WTC11 (cell line): Measurements from ENCODE around the gene FCHSD2. TPM values are rescaled to one million over a fixed set of nuclear protein-coding genes. Genes with fewer than 3 reads are reported as not detected.

ENCODE experiments used
- ATAC-seq: fragments of 200-7000 bp; cut with Tn5 transposase; 2 replicates; pipeline ENCODE4 v1.10.0; 2021; ENCODE audit warnings: mild to moderate bottlenecking, moderate library complexity
- CTCF ChIA-PET: fragments of 300-600 bp; sonication (Branson Sonifier 250); formaldehyde crosslinking; loops from one replicate; lab custom pipeline; 2021; ENCODE audit warnings: antibody characterized with exemption; lab: Charles Lee
- POLR2A ChIA-PET: fragments of 350-600 bp; sonication (Branson Sonifier 250); formaldehyde crosslinking; loops from one replicate; lab custom pipeline; 2021; ENCODE audit warnings: antibody characterized with exemption; lab: Charles Lee
- DNase-seq: peaks from one replicate; pipeline ENCODE4 v3.0.0; 2021; ENCODE audit warnings: low spot score
- H3K27ac Mint-ChIP-seq: 2 replicates; pipeline ENCODE4 v1.8.0; 2021; ENCODE audit warnings: mixed read lengths
- H3K27me3 Mint-ChIP-seq: 2 replicates; pipeline ENCODE4 v1.8.0; 2021; ENCODE audit warnings: low read depth, mild to moderate bottlenecking, moderate library complexity, mixed read lengths
- H3K36me3 Mint-ChIP-seq: 2 replicates; pipeline ENCODE4 v1.8.0; 2021; ENCODE audit warnings: mixed read lengths
- H3K4me1 Mint-ChIP-seq: 2 replicates; pipeline ENCODE4 v1.8.0; 2022; ENCODE audit warnings: mixed read lengths
- H3K4me3 Mint-ChIP-seq: 2 replicates; pipeline ENCODE4 v1.8.0; 2021; ENCODE audit warnings: mild to moderate bottlenecking, moderate library complexity, mixed read lengths
- H3K9me3 Mint-ChIP-seq: 2 replicates; pipeline ENCODE4 v1.8.0; 2021; ENCODE audit warnings: mixed read lengths
- ARID4B ChIP-seq: sonication (generic); formaldehyde crosslinking; IDR thresholded peaks from 2 replicates; pipeline ENCODE4 v1.8.0; 2023; ENCODE audit warnings: missing genetic modification reagents, mild to moderate bottlenecking, borderline replicate concordance
- ATF2 ChIP-seq: sonication (generic); formaldehyde crosslinking; IDR thresholded peaks from 2 replicates; pipeline ENCODE4 v1.8.1; 2022; ENCODE audit warnings: low read depth, missing genetic modification reagents, borderline replicate concordance
- CBFB ChIP-seq: sonication (generic); formaldehyde crosslinking; IDR thresholded peaks from 2 replicates; pipeline ENCODE4 v1.8.1; 2022; ENCODE audit warnings: mild to moderate bottlenecking, low read depth, missing genetic modification reagents
- ETV6 ChIP-seq: sonication (generic); formaldehyde crosslinking; IDR thresholded peaks from 2 replicates; pipeline ENCODE4 v1.8.1; 2022; ENCODE audit warnings: mild to moderate bottlenecking, missing genetic modification reagents
- FOXP4 ChIP-seq: sonication (generic); formaldehyde crosslinking; IDR thresholded peaks from 2 replicates; pipeline ENCODE4 v1.8.0; 2022; ENCODE audit warnings: mild to moderate bottlenecking, missing genetic modification reagents
- HMGA2 ChIP-seq: fragments of 250-450 bp; sonication (Bioruptor Pico); IDR thresholded peaks from 2 replicates; pipeline ENCODE4 v1.4.0; 2021; ENCODE audit warnings: mild to moderate bottlenecking, moderate library complexity
- TEAD1 ChIP-seq: sonication (generic); formaldehyde crosslinking; IDR thresholded peaks from 2 replicates; pipeline ENCODE4 v1.8.0; 2022; ENCODE audit warnings: mild to moderate bottlenecking, missing genetic modification reagents
- TEAD4 ChIP-seq: sonication (generic); formaldehyde crosslinking; IDR thresholded peaks from 2 replicates; pipeline ENCODE4 v1.8.0; 2022; ENCODE audit warnings: mild to moderate bottlenecking, missing genetic modification reagents
- ZNF263 ChIP-seq: sonication (generic); formaldehyde crosslinking; IDR thresholded peaks from 2 replicates; pipeline ENCODE4 v1.8.1; 2022; ENCODE audit warnings: low read depth, mild to moderate bottlenecking, moderate library complexity, missing genetic modification reagents
- ZNF281 ChIP-seq: sonication (generic); formaldehyde crosslinking; IDR thresholded peaks from 2 replicates; pipeline ENCODE4 v1.8.0; 2023; ENCODE audit warnings: mild to moderate bottlenecking, missing genetic modification reagents
- ZNF396 ChIP-seq: fragments of 250-450 bp; sonication (Bioruptor Pico); IDR thresholded peaks from 2 replicates; pipeline ENCODE4 v1.8.0; 2021; ENCODE audit warnings: mild to moderate bottlenecking, moderate library complexity, borderline replicate concordance
- ZNF416 ChIP-seq: fragments of 250-450 bp; sonication (Bioruptor Pico); IDR thresholded peaks from 2 replicates; pipeline ENCODE4 v1.9.0; 2021; ENCODE audit warnings: mild to moderate bottlenecking, inconsistent platforms
- ZNF512 ChIP-seq: sonication (generic); formaldehyde crosslinking; IDR thresholded peaks from 2 replicates; pipeline ENCODE4 v1.8.1; 2022; ENCODE audit warnings: missing genetic modification reagents, borderline replicate concordance
- total RNA-seq: library from RNA; stranded (reverse); gene quantifications from 3 replicates; pipeline ENCODE4 v1.2.3, GENCODE V29; 2021
- TF ChIP-seq, protein P1 (sequence below): fragments of 250-450 bp; sonication (Bioruptor Pico); conservative IDR thresholded peaks from 2 replicates; pipeline ENCODE4 v1.9.0; 2021; ENCODE audit warnings: mild to moderate bottlenecking

FCHSD2 gene
- total RNA-seq, 1 experiment from 2014 or later = 10.1 TPM

GRCh38 chr11:72925656-72926055 is 216.5 kb downstream of the FCHSD2 start (continued):
- no peak for TF ChIP-seq ATF2 (CRISPR knock-in tag)
- TF ChIP-seq ETV6 = no peak
- TF ChIP-seq ARID4B (CRISPR knock-in tag) = no peak
- no peak for TF ChIP-seq TEAD4 (CRISPR knock-in tag)
- no peak for TF ChIP-seq TEAD1 (CRISPR knock-in tag)
- TF ChIP-seq HMGA2 (CRISPR knock-in tag) = no peak
- TF ChIP-seq FOXP4 (CRISPR knock-in tag) = no peak

DNA sequence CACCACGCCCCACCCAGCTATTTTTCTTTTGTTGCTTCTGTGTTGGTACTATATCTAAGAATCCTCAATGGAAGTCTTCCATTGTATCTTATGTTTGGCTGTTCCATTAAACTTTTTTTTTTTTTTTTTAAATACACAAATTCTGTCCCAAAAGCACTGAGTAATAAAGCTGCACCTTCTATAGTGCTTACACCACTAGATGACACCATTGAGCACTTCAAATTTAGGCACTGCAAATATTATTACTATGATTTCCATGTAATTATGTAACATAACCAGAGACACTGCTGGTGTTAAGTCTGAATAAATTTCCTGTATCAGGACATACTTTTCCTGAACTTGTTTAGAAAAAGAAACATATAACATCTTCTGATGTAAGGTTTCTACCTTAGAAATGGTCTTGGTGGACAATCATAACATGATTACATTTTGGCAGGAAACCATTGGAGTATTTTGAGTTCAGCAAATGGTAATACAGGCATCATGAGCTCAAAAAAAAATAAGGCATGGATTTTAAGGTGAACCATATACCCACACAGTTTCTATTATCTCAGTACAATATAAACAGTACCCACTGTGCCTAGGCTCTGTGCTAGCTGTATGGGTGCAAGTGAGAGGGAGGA is 217.4 kb downstream of the FCHSD2 start:
- DNase-seq (no peak), ATAC-seq (no peak)
- TF ChIP-seq CBFB (no peak), ZNF281 (CRISPR knock-in tag) (no peak), ZNF396 (CRISPR knock-in tag) (no peak), ZNF416 (CRISPR knock-in tag) (no peak), ZNF263 (no peak), ZNF512 (CRISPR knock-in tag) (no peak)
- TF ChIP-seq, protein P1, sequence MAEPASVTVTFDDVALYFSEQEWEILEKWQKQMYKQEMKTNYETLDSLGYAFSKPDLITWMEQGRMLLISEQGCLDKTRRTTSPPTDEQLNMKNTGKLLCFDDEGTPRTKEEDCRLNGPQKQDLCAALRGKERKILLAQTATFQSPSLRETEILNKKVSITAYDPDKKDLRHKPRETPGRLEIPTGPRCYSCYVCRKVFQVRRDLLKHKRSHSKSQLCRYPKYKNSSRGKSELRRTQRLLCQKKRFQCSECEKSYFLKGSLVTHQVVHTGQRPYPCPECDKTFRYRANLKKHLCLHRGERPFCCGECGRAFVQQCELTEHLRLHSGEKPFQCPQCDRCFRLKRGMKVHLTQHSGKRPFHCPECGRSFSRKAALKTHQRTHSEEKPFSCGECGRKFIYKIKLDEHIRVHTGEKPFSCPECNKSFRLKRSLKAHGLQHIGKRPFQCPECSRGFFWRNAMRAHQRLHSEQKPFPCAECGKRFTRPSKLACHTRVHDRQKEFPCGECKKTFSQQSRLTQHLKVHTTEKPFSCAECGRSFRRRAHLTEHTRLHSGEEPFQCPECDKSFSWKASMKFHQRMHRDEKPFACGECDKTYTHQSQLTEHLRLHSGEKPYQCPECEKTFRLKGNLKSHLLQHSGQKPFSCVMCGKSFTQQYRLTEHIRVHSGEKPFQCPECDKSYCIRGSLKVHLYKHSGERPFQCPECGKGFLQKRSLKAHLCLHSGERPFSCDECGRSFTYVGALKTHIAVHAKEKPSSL (CRISPR knock-in tag) = no peak
- CTCF ChIA-PET = interaction anchor here (0.6 to 1.5 kb wide), 6 partner anchors 200 to 444 kb away, joined by 3 to 6 read pairs (median 4); partner anchors contain the start of gene FCHSD2
- Mint-ChIP-seq H3K36me3 (no peaks in the 10 kb centered on the region), H3K27ac (no peak overlapping the region), H3K4me1 (peaks cover 2% of the 10 kb centered on the region), H3K27me3 (no peaks in the 10 kb centered on the region), H3K9me3 (no peaks in the 10 kb centered on the region), H3K4me3 (no peak overlapping the region)
- POLR2A ChIA-PET = interaction anchor here (0.6 kb wide), 1 partner anchor 321 kb away, joined by 3 read pairs; no protein-coding TSS in a partner anchor
